Measurements from ENCODE around the gene UBAP2. TPM values are rescaled to one million over a fixed set of nuclear protein-coding genes. Genes with fewer than 3 reads are reported as not detected.
A peak's percentile ranks its signal among the peaks of the same experiment; 100 is the strongest.

Gene UBAP2
- total RNA-seq, 1 experiment from 2014 or later, result 15.2 TPM

GRCh38 chr9:33923998-33924701 lies 124.5 kb downstream of the UBAP2 start:
- DNase-seq (ENCODE audit: low read depth), result no peak

- no peak for DNase-seq (ENCODE audit: low read depth)
Observed at GRCh38 chr9:33923079-33923478, 125.6 kb downstream of the UBAP2 start.

- peak; percentile 34 for DNase-seq (ENCODE audit: low read depth)
Observed at GRCh38 chr9:33921967-33922895, 126.5 kb downstream of the UBAP2 start.

GRCh38 chr9:33919276-33919897 lies 129.3 kb downstream of the UBAP2 start:
- no peak for DNase-seq (ENCODE audit: low read depth)

- DNase-seq (ENCODE audit: low read depth), result no peak
Observed at GRCh38 chr9:33917036-33917435, 131.7 kb downstream of the UBAP2 start.

- DNase-seq (ENCODE audit: low read depth), result no peak
Observed at GRCh38 chr9:33914887-33915628, 133.6 kb downstream of the UBAP2 start.

GRCh38 chr9:33913541-33913940 lies 135.1 kb downstream of the UBAP2 start:
- no peak for DNase-seq (ENCODE audit: low read depth)

GRCh38 chr9:33908749-33909148 lies 139.9 kb downstream of the UBAP2 start:
- DNase-seq (ENCODE audit: low read depth), result no peak

- DNase-seq (ENCODE audit: low read depth), result no peak
Observed at GRCh38 chr9:33908114-33908513, 140.6 kb downstream of the UBAP2 start.

- DNase-seq (ENCODE audit: low read depth), result no peak
Observed at GRCh38 chr9:33907347-33907746, 141.3 kb downstream of the UBAP2 start.

- no peak for DNase-seq (ENCODE audit: low read depth)
Observed at GRCh38 chr9:33906769-33907168, 141.9 kb downstream of the UBAP2 start.

GRCh38 chr9:33905137-33905536 lies 143.6 kb downstream of the UBAP2 start:
- DNase-seq (ENCODE audit: low read depth), result no peak

GRCh38 chr9:33903157-33903780 lies 145.4 kb downstream of the UBAP2 start:
- no peak for DNase-seq (ENCODE audit: low read depth)

- no peak for DNase-seq (ENCODE audit: low read depth)
Observed at GRCh38 chr9:33894316-33894715, 154.4 kb downstream of the UBAP2 start.

GRCh38 chr9:33893861-33894260 lies 154.8 kb downstream of the UBAP2 start:
- DNase-seq (ENCODE audit: low read depth), result no peak

GRCh38 chr9:33885948-33886347 lies 162.7 kb downstream of the UBAP2 start:
- DNase-seq (ENCODE audit: low read depth), result no peak

- DNase-seq (ENCODE audit: low read depth), result peak; percentile 71
Observed at GRCh38 chr9:33884856-33885701, 163.6 kb downstream of the UBAP2 start.

GRCh38 chr9:33881635-33882034 lies 167.1 kb downstream of the UBAP2 start:
- DNase-seq (ENCODE audit: low read depth), result peak; percentile 52

- no peak for DNase-seq (ENCODE audit: low read depth)
Observed at GRCh38 chr9:33880211-33881089, 168.2 kb downstream of the UBAP2 start.
